Hepatic stellate cell (primary cell): ENCODE data around the gene ICE1.
"Not testable (repeated sequence)": the region's sequence is repeated elsewhere in the genome, so short reads cannot be mapped to it uniquely, and the experiment has no call there.

Source experiments
- DNase-seq: peaks from one replicate; pipeline ENCODE4 v3.0.0; 2011; ENCODE audit warnings: low spot score

ICE1 gene

GRCh38 chr5:5490774-5491347 is 68.4 kb downstream of the ICE1 start:
- DNase-seq: no peak

DNA sequence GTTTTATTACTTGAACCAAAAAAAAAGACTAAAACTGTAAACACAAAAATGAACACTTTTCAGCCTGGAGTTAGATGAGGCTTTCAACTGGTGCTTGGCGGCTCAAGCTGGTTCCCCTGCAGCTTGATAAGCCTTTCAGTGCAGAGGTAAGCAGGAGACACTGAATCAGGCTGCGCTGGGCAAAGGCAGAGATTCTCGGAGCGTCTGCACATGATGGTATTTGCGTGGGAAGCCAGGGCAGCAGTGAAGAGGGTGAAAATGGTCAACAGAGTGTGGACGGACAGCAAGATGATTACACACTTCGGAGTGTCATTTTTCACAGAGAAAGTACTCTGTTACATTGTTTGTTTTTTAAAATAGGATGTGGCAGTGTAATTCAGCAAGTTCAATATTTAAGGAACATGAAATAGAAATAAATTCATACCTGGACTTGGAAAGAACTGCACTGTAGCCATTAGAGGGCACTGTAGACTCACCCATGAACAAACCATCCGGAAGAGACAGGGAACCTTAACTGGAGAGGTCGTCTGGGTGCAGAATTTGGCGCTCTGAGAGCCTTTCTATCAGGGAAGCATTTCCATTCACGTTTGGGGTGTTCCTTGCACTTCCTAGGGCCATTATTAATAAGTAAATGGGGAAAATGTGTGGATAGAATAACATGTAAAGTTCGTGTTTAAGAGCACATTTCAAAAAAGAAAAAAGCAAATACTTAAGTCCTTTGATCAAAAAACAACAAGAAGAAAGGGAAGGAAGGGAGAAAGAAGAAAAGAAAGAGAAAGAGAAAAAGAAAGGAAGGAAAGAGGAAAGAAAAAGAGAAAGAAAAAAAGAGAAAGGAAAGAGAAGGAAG is 69.8 kb downstream of the ICE1 start:
- DNase-seq: peak; percentile 61

GRCh38 chr5:5492934-5493271 is 70.4 kb downstream of the ICE1 start:
- DNase-seq: not testable (repeated sequence)

DNA sequence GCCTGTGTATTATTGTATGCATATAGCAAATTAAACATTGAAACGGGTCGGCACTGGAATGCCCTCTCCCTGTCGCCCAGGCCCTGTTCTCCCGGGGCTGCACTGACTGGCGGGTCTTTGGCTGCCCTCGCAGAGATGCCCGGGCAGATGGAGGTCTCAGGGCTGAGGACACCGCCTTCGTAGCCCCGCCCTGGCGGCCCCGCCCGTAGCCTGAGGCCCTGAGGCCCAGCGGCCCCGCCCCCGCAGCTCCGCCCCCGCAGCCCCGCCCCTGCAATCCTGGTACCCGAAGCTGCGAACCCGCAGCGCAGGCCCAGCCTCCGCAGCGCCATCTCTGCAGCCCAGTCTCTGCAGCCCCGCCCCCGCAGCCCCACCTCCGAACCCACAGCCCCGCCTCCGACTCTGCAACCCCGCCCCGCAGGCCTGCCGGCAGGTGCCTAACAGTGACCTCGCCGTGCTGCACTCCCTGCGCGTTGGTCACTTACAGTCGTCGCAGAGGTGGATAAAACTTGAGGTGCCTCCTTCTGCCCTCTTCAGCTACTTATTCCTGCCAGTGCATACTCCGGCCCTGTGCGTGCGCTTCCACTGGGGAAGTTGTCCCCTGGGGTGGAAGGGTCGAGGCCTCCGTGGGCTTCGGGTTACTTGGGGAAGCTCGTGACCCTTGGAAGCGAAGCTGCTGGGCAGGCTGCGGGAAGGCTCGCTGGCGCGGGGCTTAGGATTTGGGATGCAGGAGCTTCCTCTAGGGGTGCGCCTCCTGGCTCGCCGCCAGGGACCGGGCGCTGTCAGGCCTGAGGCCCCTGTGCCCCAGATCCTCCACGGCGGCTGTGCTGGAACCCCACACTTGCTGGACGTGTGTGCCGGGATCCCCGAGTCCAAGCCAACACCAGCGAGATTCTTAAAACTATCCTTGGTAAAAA is 72.3 kb downstream of the ICE1 start:
- DNase-seq: peak; percentile 16

- peak; percentile 61 for DNase-seq
Observed at GRCh38 chr5:5497152-5497788, 74.8 kb downstream of the ICE1 start.

GRCh38 chr5:5499442-5499841 is 77.0 kb downstream of the ICE1 start:
- no peak for DNase-seq

GRCh38 chr5:5504325-5504724 is 81.8 kb downstream of the ICE1 start:
- no peak for DNase-seq

GRCh38 chr5:5505815-5506214 is 83.3 kb downstream of the ICE1 start:
- no peak for DNase-seq

- DNase-seq: no peak
Observed at GRCh38 chr5:5508391-5508790, 85.9 kb downstream of the ICE1 start.

GRCh38 chr5:5511904-5512416 is 89.5 kb downstream of the ICE1 start:
- DNase-seq: no peak

GRCh38 chr5:5512543-5512942 is 90.1 kb downstream of the ICE1 start:
- no peak for DNase-seq

DNA sequence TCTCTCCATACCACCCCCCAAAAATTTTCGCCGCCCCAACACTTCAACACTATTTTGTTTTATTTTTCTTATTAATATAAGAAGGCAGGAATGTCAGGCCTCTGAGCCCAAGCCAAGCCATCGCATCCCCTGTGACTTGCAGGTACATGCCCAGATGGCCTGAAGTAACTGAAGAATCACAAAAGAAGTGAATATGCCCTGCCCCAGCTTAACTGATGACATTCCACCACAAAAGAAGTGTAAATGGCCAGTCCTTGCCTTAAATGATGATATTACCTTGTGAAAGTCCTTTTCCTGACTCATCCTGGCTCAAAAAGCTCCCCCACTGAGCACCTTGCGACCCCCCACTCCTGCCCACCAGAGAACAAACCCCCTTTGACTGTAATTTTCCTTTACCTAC is 98.1 kb downstream of the ICE1 start:
- DNase-seq: not testable (repeated sequence)

DNA sequence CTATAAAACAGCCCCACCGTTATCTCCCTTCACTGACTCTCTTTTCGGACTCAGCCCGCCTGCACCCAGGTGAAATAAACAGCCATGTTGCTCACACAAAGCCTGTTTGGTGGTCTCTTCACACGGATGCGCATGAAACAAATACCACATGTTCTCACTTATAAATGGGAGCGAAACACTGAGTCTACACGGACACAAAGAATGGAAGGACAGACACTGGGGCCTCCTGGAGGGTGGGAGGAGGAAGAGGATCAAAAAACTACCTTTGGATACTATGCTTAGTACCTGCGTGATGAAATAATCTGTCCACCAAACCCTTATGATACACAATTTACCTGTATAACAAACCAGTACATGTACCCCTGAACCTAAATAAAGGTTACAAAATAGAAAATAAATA is 98.6 kb downstream of the ICE1 start:
- DNase-seq: no peak

GRCh38 chr5:5521478-5521877 is 99.0 kb downstream of the ICE1 start:
- DNase-seq: no peak

GRCh38 chr5:5522336-5522735 is 99.9 kb downstream of the ICE1 start:
- no peak for DNase-seq

- no peak for DNase-seq
Observed at GRCh38 chr5:5523066-5523505, 100.6 kb downstream of the ICE1 start.

GRCh38 chr5:5524327-5524726 is 101.8 kb downstream of the ICE1 start:
- no peak for DNase-seq

DNA sequence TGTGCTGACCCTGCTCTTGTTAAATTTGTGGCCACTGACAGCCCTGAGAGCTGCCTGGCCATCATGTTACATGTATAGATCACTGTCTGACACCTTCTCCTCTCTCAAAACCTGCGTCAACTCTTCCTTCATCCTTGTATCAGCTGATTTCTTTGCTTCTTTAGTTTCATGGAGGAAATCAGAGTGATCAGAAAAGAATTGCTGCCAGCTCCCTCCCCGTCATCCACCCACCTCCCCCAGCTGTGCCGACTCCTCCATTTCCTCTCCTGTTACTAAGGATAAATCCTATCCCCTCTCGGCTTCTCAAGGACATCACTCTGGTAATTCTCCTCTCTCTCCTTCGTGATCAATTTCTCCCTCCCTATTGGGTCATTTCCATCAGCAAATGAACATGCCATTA is 108.9 kb downstream of the ICE1 start:
- no peak for DNase-seq

DNA sequence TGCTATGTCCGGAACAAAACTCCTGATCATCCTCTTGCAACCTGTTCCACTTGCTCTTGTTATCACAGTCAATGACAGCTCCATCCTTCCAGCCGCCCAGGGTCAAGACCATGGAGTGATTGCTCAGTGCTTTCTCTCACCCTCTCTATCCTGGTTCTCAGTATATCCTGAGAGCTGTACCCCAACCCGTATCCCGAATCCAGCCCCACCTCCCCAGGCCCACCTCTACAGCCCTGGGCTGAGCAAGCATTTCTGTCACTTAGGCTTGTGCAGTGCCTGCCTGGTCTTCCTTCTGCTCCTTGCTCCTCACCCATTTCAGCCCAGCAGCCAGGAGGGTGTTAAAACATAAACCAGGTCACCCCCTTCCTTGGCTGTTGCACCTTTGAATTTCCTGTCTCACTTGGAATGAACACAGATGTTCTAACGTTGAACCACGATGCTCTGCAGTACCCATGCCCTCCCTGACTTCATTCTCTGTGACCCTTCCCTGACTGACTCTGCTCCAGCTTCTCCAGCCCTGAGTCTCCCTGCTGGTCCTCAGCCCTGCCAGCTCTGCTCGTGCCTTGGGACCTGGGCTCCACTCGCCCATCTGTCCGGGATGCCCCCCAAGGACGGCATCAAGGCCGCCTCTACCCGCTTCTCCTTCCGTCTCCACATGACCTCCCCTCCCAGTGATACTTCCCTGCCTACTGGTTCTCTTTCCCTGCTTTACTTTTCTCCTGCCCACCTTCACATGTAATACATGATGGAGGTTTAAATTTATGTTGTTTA is 110.0 kb downstream of the ICE1 start:
- DNase-seq: no peak

DNA sequence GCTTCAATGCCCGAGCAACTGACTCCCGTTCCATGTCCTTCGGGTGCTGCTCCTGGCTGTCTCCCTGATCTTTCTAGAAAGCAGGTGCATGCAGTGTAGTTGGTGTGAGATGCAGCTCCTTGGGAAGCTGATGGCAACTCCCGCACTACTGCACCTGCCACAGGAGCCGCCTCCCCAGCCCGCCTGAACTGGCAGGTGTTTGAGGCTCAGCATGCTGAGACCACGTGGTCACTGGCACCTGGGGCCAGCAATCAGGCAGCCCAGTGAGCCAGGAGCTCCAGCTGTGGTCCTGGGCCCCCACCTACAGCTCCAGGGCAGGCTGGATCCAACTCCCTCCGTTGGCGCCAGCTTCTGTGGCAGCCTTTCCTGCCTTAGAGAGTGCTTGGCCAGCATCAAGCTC is 111.5 kb downstream of the ICE1 start:
- DNase-seq: no peak

- DNase-seq: no peak
Observed at GRCh38 chr5:5534333-5534732, 111.9 kb downstream of the ICE1 start.
